H9 (cell line): ENCODE results near the gene CARD6. TPM values are rescaled to one million over a fixed set of nuclear protein-coding genes. Genes with fewer than 3 reads are reported as not detected.

Experiments
- DNase-seq: peaks from one replicate; pipeline ENCODE4 v3.0.0-alpha.2; 2017
- H2AFZ ChIP-seq: one replicate; pipeline ENCODE4 v1.6.1; 2013; ENCODE audit warnings: mild to moderate bottlenecking, low read length, control low read depth, moderate library complexity
- H2AK5ac ChIP-seq: 2 replicates; pipeline ENCODE4 v1.6.1; 2013; ENCODE audit warnings: low read length, control low read depth, mixed read lengths; ENCODE audit not compliant: insufficient read length
- H2BK120ac ChIP-seq: one replicate; pipeline ENCODE4 v1.6.1; 2013; ENCODE audit warnings: low read depth, mild to moderate bottlenecking, low read length, control low read depth, inconsistent platforms; ENCODE audit not compliant: poor library complexity, severe bottlenecking
- H2BK12ac ChIP-seq: 2 replicates; pipeline ENCODE4 v1.6.1; 2013; ENCODE audit warnings: low read length, control low read depth, mixed read lengths, low read depth; ENCODE audit not compliant: insufficient read length
- H2BK15ac ChIP-seq: 2 replicates; pipeline ENCODE4 v1.6.1; 2013; ENCODE audit warnings: low read depth, low read length, control low read depth
- H2BK20ac ChIP-seq: one replicate; pipeline ENCODE4 v1.6.1; 2013; ENCODE audit warnings: low read depth, mild to moderate bottlenecking, low read length, control low read depth, inconsistent platforms; ENCODE audit not compliant: poor library complexity, severe bottlenecking
- H2BK5ac ChIP-seq: 2 replicates; pipeline ENCODE4 v1.6.1; 2013; ENCODE audit warnings: low read length, control low read depth, mixed read lengths; ENCODE audit not compliant: insufficient read length
- H3K14ac ChIP-seq: 2 replicates; pipeline ENCODE4 v1.6.1; 2013; ENCODE audit warnings: low read length, control low read depth; ENCODE audit not compliant: insufficient read depth
- H3K18ac ChIP-seq: 2 replicates; pipeline ENCODE4 v1.6.1; 2013; ENCODE audit warnings: low read depth, mild to moderate bottlenecking, mixed read lengths, low read length, control low read depth; ENCODE audit not compliant: insufficient read length
- H3K23ac ChIP-seq: 2 replicates; pipeline ENCODE4 v1.6.1; 2013; ENCODE audit warnings: low read length, control low read depth, mixed read lengths, low read depth; ENCODE audit not compliant: insufficient read length
- H3K23me2 ChIP-seq: 2 replicates; pipeline ENCODE4 v1.6.1; 2013; ENCODE audit warnings: low read depth, mild to moderate bottlenecking, mixed read lengths, low read length, control low read depth; ENCODE audit not compliant: insufficient read length, poor library complexity, severe bottlenecking
- H3K27ac ChIP-seq: 2 replicates; pipeline ENCODE4 v1.5.1; 2013; ENCODE audit warnings: low read length, control low read depth, mixed read lengths, low read depth; ENCODE audit not compliant: insufficient read length
- H3K27me3 ChIP-seq: 2 replicates; pipeline ENCODE4 v1.6.1; 2013; ENCODE audit warnings: low read length, control low read depth, inconsistent platforms; ENCODE audit not compliant: insufficient read depth
- H3K4ac ChIP-seq: 2 replicates; pipeline ENCODE4 v1.6.1; 2013; ENCODE audit warnings: low read depth, mild to moderate bottlenecking, control low read depth, inconsistent platforms, low read length, moderate library complexity
- H3K4me1 ChIP-seq: 2 replicates; pipeline ENCODE4 v1.6.1; 2013; ENCODE audit warnings: low read length, control low read depth, inconsistent platforms; ENCODE audit not compliant: insufficient read depth
- H3K4me2 ChIP-seq: 2 replicates; pipeline ENCODE4 v1.6.1; 2013; ENCODE audit warnings: low read length, control low read depth, mixed read lengths; ENCODE audit not compliant: insufficient read length, insufficient read depth
- H3K56ac ChIP-seq: 2 replicates; pipeline ENCODE4 v1.6.1; 2013; ENCODE audit warnings: low read depth, mild to moderate bottlenecking, mixed read lengths, low read length, control low read depth; ENCODE audit not compliant: insufficient read length
- H3K79me1 ChIP-seq: 2 replicates; pipeline ENCODE4 v1.6.1; 2013; ENCODE audit warnings: low read depth, mild to moderate bottlenecking, moderate library complexity, low read length, control low read depth, inconsistent platforms; ENCODE audit not compliant: insufficient read depth, poor library complexity, severe bottlenecking
- H3K79me2 ChIP-seq: 2 replicates; pipeline ENCODE4 v1.6.1; 2013; ENCODE audit warnings: low read length, control low read depth, inconsistent platforms; ENCODE audit not compliant: insufficient read depth
- H3K9ac ChIP-seq: 2 replicates; pipeline ENCODE4 v1.6.1; 2013; ENCODE audit warnings: low read length, control low read depth, mixed read lengths; ENCODE audit not compliant: insufficient read length; ENCODE audit errors: extremely low read depth
- H3K9me3 ChIP-seq: one replicate; pipeline ENCODE4 v1.6.1; 2013; ENCODE audit warnings: low read depth, low read length, inconsistent platforms; ENCODE audit not compliant: control insufficient read depth
- H3T11ph ChIP-seq: one replicate; pipeline ENCODE4 v1.6.1; 2013; ENCODE audit warnings: mild to moderate bottlenecking, low read length, control low read depth, inconsistent platforms
- H4K20me1 ChIP-seq: one replicate; pipeline ENCODE4 v1.6.1; 2013; ENCODE audit not compliant: control insufficient read depth, insufficient read length, insufficient read depth
- H4K5ac ChIP-seq: 2 replicates; pipeline ENCODE4 v1.6.1; 2013; ENCODE audit warnings: low read depth, mild to moderate bottlenecking, mixed read lengths, low read length, control low read depth; ENCODE audit not compliant: insufficient read length
- H4K8ac ChIP-seq: replicated peaks from 2 replicates; pipeline ENCODE4 v1.6.1; 2013; ENCODE audit warnings: low read length, control low read depth, mixed read lengths, low read depth; ENCODE audit not compliant: insufficient read length
- H4K91ac ChIP-seq: 2 replicates; pipeline ENCODE4 v1.6.1; 2013; ENCODE audit warnings: low read depth, mild to moderate bottlenecking, moderate library complexity, mixed read lengths, low read length, control low read depth; ENCODE audit not compliant: insufficient read length
- H3K27ac Mint-ChIP-seq, 3 experiments: 2 replicates in 2 of 3; 3 replicates in 1 of 3; pipeline ENCODE4 v1.8.0; 2020 to 2021; ENCODE audit warnings: mixed read lengths in 3 of 3, mild to moderate bottlenecking in 1 of 3, moderate library complexity in 1 of 3
- H3K27me3 Mint-ChIP-seq: 2 replicates; pipeline ENCODE4 v1.8.0; 2021; ENCODE audit warnings: low read depth, mild to moderate bottlenecking, moderate library complexity, mixed read lengths
- H3K36me3 Mint-ChIP-seq, 3 experiments: 2 replicates in 2 of 3; 3 replicates in 1 of 3; pipeline ENCODE4 v1.8.0; 2020 to 2021; ENCODE audit warnings: low read depth in 3 of 3, mixed read lengths in 3 of 3; ENCODE audit not compliant: insufficient read depth in 1 of 3
- H3K4me1 Mint-ChIP-seq, 2 experiments: 2 replicates each; pipeline ENCODE4 v1.8.0; 2020; ENCODE audit warnings: mixed read lengths in 2 of 2
- H3K4me3 Mint-ChIP-seq, 2 experiments: 2 replicates in 1 of 2; 3 replicates in 1 of 2; pipeline ENCODE4 v1.8.0; 2020 to 2021; ENCODE audit warnings: mild to moderate bottlenecking in 2 of 2, mixed read lengths in 2 of 2, moderate library complexity in 1 of 2
- H3K9me3 Mint-ChIP-seq, 2 experiments: 2 replicates in 1 of 2; 3 replicates in 1 of 2; pipeline ENCODE4 v1.8.0; 2020; ENCODE audit warnings: mild to moderate bottlenecking in 2 of 2, mixed read lengths in 2 of 2, moderate library complexity in 1 of 2
- CTCF ChIP-seq: fragments of 200-600 bp; sonication (generic); conservative IDR thresholded peaks from 3 replicates; pipeline ENCODE4 v1.8.0; 2021; ENCODE audit warnings: antibody characterized with exemption, mild to moderate bottlenecking
- WGBS: extraction: QIAGEN DNeasy Blood & Tissue Kit; methylation state at CpG from one replicate; pipeline ENCODE4 v1.1.7; 2013; ENCODE audit warnings: missing lambda C conversion rate, low lambda C conversion rate, mixed read lengths; ENCODE audit not compliant: insufficient read length; ENCODE audit errors: extremely low coverage; 5-methylcytosine and 5-hydroxymethylcytosine counted together
- total RNA-seq: library from RNA; stranded (reverse); gene quantifications from 2 replicates; pipeline ENCODE4 v1.2.1, GENCODE V29; 2021

CARD6 gene
- total RNA-seq, 1 experiment from 2014 or later, result 0.35 TPM

DNA sequence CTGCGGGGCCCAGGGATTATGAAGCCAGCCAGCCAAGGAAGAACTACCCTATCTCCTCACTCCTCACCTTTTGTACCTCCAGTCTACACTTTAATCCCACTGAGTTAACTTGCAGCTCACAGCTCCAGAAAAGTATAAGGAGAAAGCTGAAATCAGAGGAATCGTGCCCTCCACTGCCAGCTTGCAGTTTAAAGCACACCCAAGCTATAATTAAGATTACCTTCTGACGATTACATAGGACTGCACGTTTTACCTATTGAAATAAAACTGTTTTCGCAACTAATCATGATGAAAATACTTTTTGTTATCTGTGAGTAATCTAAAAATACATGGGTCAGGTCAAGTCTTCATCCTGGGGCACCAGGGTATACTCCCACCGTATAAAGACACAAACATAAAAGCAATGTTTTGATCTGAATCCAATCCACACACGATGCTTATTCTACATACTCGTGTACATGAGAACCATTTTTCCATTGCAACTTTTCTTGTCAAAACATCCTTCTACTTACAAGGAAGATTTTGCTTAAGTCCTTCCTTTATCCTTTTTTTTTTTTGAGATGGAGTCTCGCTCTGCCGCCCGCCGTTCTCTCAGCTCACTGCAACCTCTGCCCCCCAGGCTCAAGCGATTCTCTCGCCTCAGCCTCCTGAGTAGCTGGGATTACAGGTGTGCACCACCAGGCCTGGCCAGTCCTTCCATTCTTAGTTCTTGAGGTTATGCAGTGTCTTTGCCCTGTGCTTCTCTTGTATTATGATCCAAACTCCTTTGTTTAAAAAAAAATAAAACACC lies 13.8 kb upstream of the CARD6 start:
- no peak overlapping the region for H4K8ac ChIP-seq
- no peak for TF ChIP-seq CTCF
- Mint-ChIP-seq H3K9me3 (no peaks in the 10 kb centered on the region), H3K4me1 (peaks cover 22 to 37% of the 10 kb centered on the region in 2 experiments), H3K4me3 (0 out of 5 replicates have a peak overlapping the region, but pooled peaks have one; percentile 3 to 20), H3K27me3 (no peaks in the 10 kb centered on the region), H3K36me3 (peaks cover 56 to 64% (median 61%) of the 10 kb centered on the region in 3 experiments), H3K27ac (peak overlapping the region; percentile 54 to 92 (median 90); a peak in 4 of 7 replicates)
- H3K18ac ChIP-seq, result no peak overlapping the region
- no peaks in the 10 kb centered on the region for H3K23me2 ChIP-seq
- H3K56ac ChIP-seq, result no peak overlapping the region
- peaks cover 2% of the 10 kb centered on the region; the same call in 1 of the 2 replicates for H3K79me2 ChIP-seq
- H2AK5ac ChIP-seq, result no peak overlapping the region
- no peak overlapping the region for H3T11ph ChIP-seq
- H3K27ac ChIP-seq, result no peak overlapping the region
- H2BK12ac ChIP-seq, result no peak overlapping the region
- H2AFZ ChIP-seq, result no peak overlapping the region
- no CpG with 5 or more reads among the region's 14 CpGs for WGBS
- H3K27me3 ChIP-seq, result no peaks in the 10 kb centered on the region
- no peak overlapping the region for H2BK20ac ChIP-seq
- H3K9ac ChIP-seq, result no peak overlapping the region
- no peaks in the 10 kb centered on the region for H3K4me1 ChIP-seq
- H3K14ac ChIP-seq, result no peak overlapping the region
- H3K79me1 ChIP-seq, result no peaks in the 10 kb centered on the region
- no peak overlapping the region for H2BK5ac ChIP-seq
- H2BK120ac ChIP-seq, result no peak overlapping the region
- no peak overlapping the region for H3K4ac ChIP-seq
- no peaks in the 10 kb centered on the region for H3K9me3 ChIP-seq
- DNase-seq, result no peak
- H3K23ac ChIP-seq, result no peak overlapping the region
- H3K4me2 ChIP-seq, result no peak overlapping the region
- no peaks in the 10 kb centered on the region for H4K20me1 ChIP-seq
- H4K5ac ChIP-seq, result no peak overlapping the region
- no peak overlapping the region for H4K91ac ChIP-seq
- no peak overlapping the region for H2BK15ac ChIP-seq
